IMR-90 (cell line): Measurements from ENCODE around the gene SEMA5A. TPM values are rescaled to one million over a fixed set of nuclear protein-coding genes. Genes with fewer than 3 reads are reported as not detected.

Experiments
- ATAC-seq: fragments of 200-7000 bp; cut with Tn5 transposase; 2 replicates; pipeline ENCODE4 v1.9.1; 2020; ENCODE audit warnings: low read depth, mild to moderate bottlenecking, moderate library complexity
- BruUV-seq: library from RNA; stranded (reverse); fragments of 400-500 nt; replicated peaks from 2 replicates; lab custom pipeline; 2021; lab: Mats Ljungman, UMichigan
- CTCF ChIA-PET: fragments of 300-600 bp; formaldehyde crosslinking; extraction: SDS; loops from one replicate; lab custom pipeline; 2021; ENCODE audit warnings: antibody characterized with exemption; lab: Yijun Ruan, JAX
- POLR2A ChIA-PET: fragments of 300-600 bp; sonication (Branson Sonifier 250); formaldehyde crosslinking; loops from one replicate; lab custom pipeline; 2022; ENCODE audit warnings: antibody characterized with exemption; ENCODE audit not compliant: unreplicated experiment; lab: Charles Lee
- DNase-seq: peaks from one replicate; pipeline ENCODE4 v3.0.0; 2013
- H2AFZ ChIP-seq: replicated peaks from 2 replicates; pipeline ENCODE3; 2013; ENCODE audit warnings: low read length, mild to moderate bottlenecking; ENCODE audit not compliant: poor library complexity
- H2AK5ac ChIP-seq: 2 replicates; pipeline ENCODE4 v1.6.1; 2013; ENCODE audit warnings: low read depth, low read length, inconsistent platforms
- H2AK9ac ChIP-seq: replicated peaks from 2 replicates; pipeline ENCODE3; 2013; ENCODE audit warnings: mild to moderate bottlenecking, low read depth, low read length, moderate library complexity; ENCODE audit not compliant: poor library complexity
- H2BK120ac ChIP-seq: 2 replicates; pipeline ENCODE4 v1.6.1; 2013; ENCODE audit warnings: low read depth, low read length, inconsistent platforms
- H2BK15ac ChIP-seq: 3 replicates; pipeline ENCODE4 v1.6.1; 2013; ENCODE audit warnings: low read depth, low read length, inconsistent platforms
- H2BK20ac ChIP-seq: 2 replicates; pipeline ENCODE4 v1.6.1; 2013; ENCODE audit warnings: low read depth, mild to moderate bottlenecking, inconsistent platforms, low read length, moderate library complexity
- H2BK5ac ChIP-seq: 2 replicates; pipeline ENCODE4 v1.6.1; 2013; ENCODE audit warnings: mild to moderate bottlenecking, low read depth, low read length, inconsistent platforms; ENCODE audit not compliant: poor library complexity, severe bottlenecking
- H3K14ac ChIP-seq: replicated peaks from 2 replicates; pipeline ENCODE4 v1.6.1; 2013; ENCODE audit warnings: low read depth, low read length, inconsistent platforms
- H3K18ac ChIP-seq: 2 replicates; pipeline ENCODE4 v1.6.1; 2013; ENCODE audit warnings: low read depth, low read length, control low read depth
- H3K23ac ChIP-seq: 2 replicates; pipeline ENCODE4 v1.6.1; 2013; ENCODE audit warnings: low read depth, low read length, inconsistent platforms
- H3K27ac ChIP-seq: 2 replicates; pipeline ENCODE4 v1.5.1; 2013; ENCODE audit warnings: mild to moderate bottlenecking, control low read depth, low read length; ENCODE audit not compliant: insufficient read depth
- H3K27me3 ChIP-seq: 2 replicates; pipeline ENCODE4 v1.6.1; 2013; ENCODE audit warnings: low read length; ENCODE audit not compliant: control insufficient read depth, insufficient read depth
- H3K36me3 ChIP-seq: 2 replicates; pipeline ENCODE4 v1.6.1; 2013; ENCODE audit warnings: low read length, mixed read lengths; ENCODE audit not compliant: control insufficient read depth, insufficient read depth
- H3K4ac ChIP-seq: 2 replicates; pipeline ENCODE4 v1.6.1; 2013; ENCODE audit warnings: low read depth, low read length, inconsistent platforms
- H3K4me1 ChIP-seq: 2 replicates; pipeline ENCODE4 v1.6.1; 2013; ENCODE audit warnings: low read length, mixed read lengths; ENCODE audit not compliant: control insufficient read depth, insufficient read depth
- H3K4me2 ChIP-seq: 2 replicates; pipeline ENCODE4 v1.6.1; 2013; ENCODE audit warnings: low read depth, mild to moderate bottlenecking, control low read depth, low read length, moderate library complexity
- H3K4me3 ChIP-seq: 2 replicates; pipeline ENCODE4 v1.5.1; 2013; ENCODE audit warnings: low read depth, mild to moderate bottlenecking, control low read depth, low read length, moderate library complexity; ENCODE audit not compliant: insufficient read depth
- H3K56ac ChIP-seq: 2 replicates; pipeline ENCODE4 v1.6.1; 2013; ENCODE audit warnings: low read length, inconsistent platforms; ENCODE audit not compliant: insufficient read depth; ENCODE audit errors: extremely low read depth
- H3K79me1 ChIP-seq, 2 experiments: 2 replicates each; pipeline ENCODE4 v1.6.1; 2013; ENCODE audit warnings: low read length in 2 of 2, inconsistent platforms in 1 of 2, low read depth in 1 of 2
- H3K9ac ChIP-seq: 2 replicates; pipeline ENCODE4 v1.6.1; 2013; ENCODE audit warnings: low read depth, low read length, control low read depth
- H3K9me1 ChIP-seq: 2 replicates; pipeline ENCODE4 v1.6.1; 2013; ENCODE audit warnings: low read length, inconsistent platforms; ENCODE audit not compliant: insufficient read depth
- H3K9me3 ChIP-seq: 2 replicates; pipeline ENCODE4 v1.6.1; 2013; ENCODE audit warnings: low read length; ENCODE audit not compliant: control insufficient read depth, insufficient read depth
- H4K20me1 ChIP-seq: 2 replicates; pipeline ENCODE4 v1.6.1; 2013; ENCODE audit warnings: low read length, inconsistent platforms; ENCODE audit not compliant: insufficient read depth
- H4K5ac ChIP-seq: 2 replicates; pipeline ENCODE4 v1.6.1; 2013; ENCODE audit warnings: mild to moderate bottlenecking, low read depth, low read length, control low read depth
- H4K8ac ChIP-seq, 2 experiments: 2 replicates each; pipeline ENCODE4 v1.6.1; 2013; ENCODE audit warnings: low read depth in 2 of 2, low read length in 2 of 2, control low read depth in 1 of 2, inconsistent platforms in 1 of 2
- H4K91ac ChIP-seq: 2 replicates; pipeline ENCODE4 v1.6.1; 2013; ENCODE audit warnings: low read depth, low read length, inconsistent platforms; ENCODE audit not compliant: insufficient read depth
- BHLHE40 ChIP-seq: fragments of 150-350 bp; IDR thresholded peaks from 2 replicates; pipeline ENCODE4 v1.6.1; 2016; ENCODE audit warnings: mild to moderate bottlenecking, low read depth, low read length
- CHD1 ChIP-seq: IDR thresholded peaks from 2 replicates; pipeline ENCODE4 v1.6.1; 2012; ENCODE audit warnings: low read depth, low read length, improper control_type of control experiment
- MAFK ChIP-seq: IDR thresholded peaks from 2 replicates; pipeline ENCODE4 v1.6.1; 2012; ENCODE audit warnings: low read depth, low read length, improper control_type of control experiment
- MAZ ChIP-seq: IDR thresholded peaks from 2 replicates; pipeline ENCODE4 v1.6.1; 2012; ENCODE audit warnings: low read depth, mild to moderate bottlenecking, low read length, improper control_type of control experiment, moderate library complexity, borderline replicate concordance
- MXI1 ChIP-seq: IDR thresholded peaks from 2 replicates; pipeline ENCODE4 v1.6.1; 2012; ENCODE audit warnings: low read depth, mild to moderate bottlenecking, low read length, moderate library complexity, borderline replicate concordance
- NFE2L2 ChIP-seq: fragments of 150-350 bp; IDR thresholded peaks from 2 replicates; pipeline ENCODE4 v1.6.1; 2016; ENCODE audit warnings: low read depth, mild to moderate bottlenecking, low read length
- POLR2A ChIP-seq: IDR thresholded peaks from 2 replicates; pipeline ENCODE4 v1.6.1; 2012; ENCODE audit warnings: mild to moderate bottlenecking, low read depth, low read length
- RAD21 ChIP-seq: IDR thresholded peaks from 2 replicates; pipeline ENCODE4 v1.6.1; 2012; ENCODE audit warnings: low read length, improper control_type of control experiment
- RCOR1 ChIP-seq: IDR thresholded peaks from 2 replicates; pipeline ENCODE4 v1.6.1; 2012; ENCODE audit warnings: mild to moderate bottlenecking, low read length, improper control_type of control experiment; ENCODE audit not compliant: insufficient replicate concordance
- RFX5 ChIP-seq: IDR thresholded peaks from 2 replicates; pipeline ENCODE4 v1.8.0; 2012; ENCODE audit warnings: low read depth, mild to moderate bottlenecking, low read length, moderate library complexity
- SMC3 ChIP-seq: fragments of 150-350 bp; IDR thresholded peaks from 2 replicates; pipeline ENCODE4 v1.6.1; 2016; ENCODE audit warnings: low read depth, mild to moderate bottlenecking, antibody characterized with exemption, low read length, moderate library complexity
- WGBS, 2 experiments: methylation state at CpG; one replicate each; pipeline versions ENCODE4 v1.1.5 to v1.1.7; 2013; ENCODE audit warnings: missing lambda C conversion rate in 2 of 2; ENCODE audit not compliant: insufficient read length in 1 of 2; ENCODE audit errors: extremely low coverage in 2 of 2; 5-methylcytosine and 5-hydroxymethylcytosine counted together
- dilution Hi-C: fragments of 300-500 bp; cut with HindIII; formaldehyde crosslinking; loops from one replicate; pipeline ENCODE4 v1.14.3; 2018; ENCODE audit warnings: low sequenced_read_pairs; ENCODE audit not compliant: unreplicated experiment
- in situ Hi-C: fragments of 300-500 bp; cut with MboI; formaldehyde crosslinking; loops from 3 replicates; pipeline ENCODE4 v1.14.3; 2019; ENCODE audit warnings: low sequenced_read_pairs, inconsistent platforms, mixed read lengths
- intact Hi-C: fragments of 100-400 bp; cut with micrococcal nuclease; formaldehyde crosslinking; loops from 2 replicates; pipeline ENCODE4 v1.10.0; 2022
- polyA plus RNA-seq, 3 experiments: library from polyadenylated mRNA; depleted of rRNA; stranded (reverse); fragments of >200 nt; gene quantifications; 2 replicates each; pipeline ENCODE4 v1.2.3, GENCODE V29; 2012; ENCODE audit warnings: low replicate concordance in 1 of 3
- total RNA-seq: library from RNA; depleted of rRNA; stranded (reverse); fragments of >200 nt; gene quantifications from 2 replicates; pipeline ENCODE4 v1.2.3, GENCODE V29; 2012
- TF ChIP-seq, protein P1 (sequence below): conservative IDR thresholded peaks from 2 replicates; pipeline ENCODE4 v1.5.1; 2012; ENCODE audit warnings: mild to moderate bottlenecking, low read depth, low read length, improper control_type of control experiment
- TF ChIP-seq, protein P2 (sequence below): fragments of 150-350 bp; IDR thresholded peaks from 2 replicates; pipeline ENCODE4 v1.6.1; 2017; ENCODE audit warnings: mild to moderate bottlenecking, antibody characterized with exemption, low read length, low read depth
- TF ChIP-seq, protein P3 (sequence below): fragments of 150-350 bp; IDR thresholded peaks from 2 replicates; pipeline ENCODE4 v1.6.1; 2016; ENCODE audit warnings: low read depth, mild to moderate bottlenecking, low read length, moderate library complexity, borderline replicate concordance

The SEMA5A gene
- total and polyA plus RNA-seq, 2 of the 4 experiments (the other 2 are of a cell fraction) = 8.2 to 9.9 TPM

DNA sequence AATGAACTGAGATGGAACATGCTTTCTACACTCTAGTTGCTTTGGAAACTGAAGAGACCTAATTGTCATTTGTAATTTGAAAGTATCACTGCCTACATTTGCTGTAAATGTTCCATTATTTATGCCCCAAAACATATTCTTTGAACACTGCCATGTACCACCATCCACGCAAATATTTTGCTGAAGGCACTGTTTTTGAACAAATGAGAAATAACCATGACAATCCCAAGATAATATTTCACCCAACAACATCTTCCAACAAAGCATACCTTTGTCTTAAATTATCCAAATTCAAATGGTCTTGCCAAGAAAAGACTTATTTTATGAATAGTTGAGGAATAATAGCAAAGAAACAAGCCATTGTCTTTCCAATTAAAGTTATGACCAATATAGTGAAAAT is 356.2 kb downstream of the SEMA5A start:
- no peak overlapping the region for H3K4me2 ChIP-seq
- no peaks in the 10 kb centered on the region for H4K20me1 ChIP-seq
- H4K5ac ChIP-seq = no peak overlapping the region
- H3K36me3 ChIP-seq = no peaks in the 10 kb centered on the region
- no peak overlapping the region for H2AK9ac ChIP-seq
- no peaks in the 10 kb centered on the region for H3K27me3 ChIP-seq
- 83% methylated on average over 1 of the region's 1 CpG; no CpG with 5 or more reads in 1 of the 2 experiments for WGBS, 2 experiments
- peak overlapping the region; percentile 48 for H3K4ac ChIP-seq
- intact Hi-C loops (no loop called here), in situ Hi-C loops (no loop called here), dilution Hi-C loops (no loop called here)
- peak overlapping the region; percentile 73 for H2BK20ac ChIP-seq
- peak overlapping the region; percentile 66 for H2BK120ac ChIP-seq
- no peak overlapping the region; a peak in 1 of 4 replicates for H4K8ac ChIP-seq
- H3K18ac ChIP-seq = peak overlapping the region; percentile 24; the same call in 1 of the 2 replicates
- H3K23ac ChIP-seq = 0 out of 2 replicates have a peak overlapping the region, but pooled peaks have one; percentile 20
- H3K4me1 ChIP-seq = peaks cover 7% of the 10 kb centered on the region
- peak overlapping the region; percentile 85; the same call in 1 of the 2 replicates for H2AK5ac ChIP-seq
- peaks cover 18% of the 10 kb centered on the region for H3K9me1 ChIP-seq
- H3K56ac ChIP-seq = no peak overlapping the region
- BruUV-seq = no TSS peak
- ChIA-PET POLR2A (no interaction called here), CTCF (interaction anchor here (0.6 kb wide), 1 partner anchor 83 kb away, joined by 3 read pairs; no protein-coding TSS in a partner anchor)
- ATAC-seq = no peak
- no peak for DNase-seq
- H2BK15ac ChIP-seq = peak overlapping the region; percentile 84; the same call in 1 of the 3 replicates
- no peak overlapping the region for H3K27ac ChIP-seq
- H3K4me3 ChIP-seq = no peak overlapping the region
- H3K9me3 ChIP-seq = no peaks in the 10 kb centered on the region
- H4K91ac ChIP-seq = no peak overlapping the region
- peaks cover 5 to 21% of the 10 kb centered on the region in 2 experiments; a peak in 3 of 4 replicates for H3K79me1 ChIP-seq
- TF ChIP-seq POLR2A = no peak
- TF ChIP-seq NFE2L2 = no peak
- TF ChIP-seq BHLHE40 = no peak
- no peak for TF ChIP-seq MAFK
- TF ChIP-seq, protein P1, sequence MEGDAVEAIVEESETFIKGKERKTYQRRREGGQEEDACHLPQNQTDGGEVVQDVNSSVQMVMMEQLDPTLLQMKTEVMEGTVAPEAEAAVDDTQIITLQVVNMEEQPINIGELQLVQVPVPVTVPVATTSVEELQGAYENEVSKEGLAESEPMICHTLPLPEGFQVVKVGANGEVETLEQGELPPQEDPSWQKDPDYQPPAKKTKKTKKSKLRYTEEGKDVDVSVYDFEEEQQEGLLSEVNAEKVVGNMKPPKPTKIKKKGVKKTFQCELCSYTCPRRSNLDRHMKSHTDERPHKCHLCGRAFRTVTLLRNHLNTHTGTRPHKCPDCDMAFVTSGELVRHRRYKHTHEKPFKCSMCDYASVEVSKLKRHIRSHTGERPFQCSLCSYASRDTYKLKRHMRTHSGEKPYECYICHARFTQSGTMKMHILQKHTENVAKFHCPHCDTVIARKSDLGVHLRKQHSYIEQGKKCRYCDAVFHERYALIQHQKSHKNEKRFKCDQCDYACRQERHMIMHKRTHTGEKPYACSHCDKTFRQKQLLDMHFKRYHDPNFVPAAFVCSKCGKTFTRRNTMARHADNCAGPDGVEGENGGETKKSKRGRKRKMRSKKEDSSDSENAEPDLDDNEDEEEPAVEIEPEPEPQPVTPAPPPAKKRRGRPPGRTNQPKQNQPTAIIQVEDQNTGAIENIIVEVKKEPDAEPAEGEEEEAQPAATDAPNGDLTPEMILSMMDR = no peak
- TF ChIP-seq MAZ = no peak
- no peak for TF ChIP-seq SMC3
- TF ChIP-seq RFX5 = no peak
- no peak for TF ChIP-seq MXI1
- TF ChIP-seq CHD1 = no peak
- TF ChIP-seq, protein P2, sequence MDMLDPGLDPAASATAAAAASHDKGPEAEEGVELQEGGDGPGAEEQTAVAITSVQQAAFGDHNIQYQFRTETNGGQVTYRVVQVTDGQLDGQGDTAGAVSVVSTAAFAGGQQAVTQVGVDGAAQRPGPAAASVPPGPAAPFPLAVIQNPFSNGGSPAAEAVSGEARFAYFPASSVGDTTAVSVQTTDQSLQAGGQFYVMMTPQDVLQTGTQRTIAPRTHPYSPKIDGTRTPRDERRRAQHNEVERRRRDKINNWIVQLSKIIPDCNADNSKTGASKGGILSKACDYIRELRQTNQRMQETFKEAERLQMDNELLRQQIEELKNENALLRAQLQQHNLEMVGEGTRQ = no peak
- TF ChIP-seq, protein P3, sequence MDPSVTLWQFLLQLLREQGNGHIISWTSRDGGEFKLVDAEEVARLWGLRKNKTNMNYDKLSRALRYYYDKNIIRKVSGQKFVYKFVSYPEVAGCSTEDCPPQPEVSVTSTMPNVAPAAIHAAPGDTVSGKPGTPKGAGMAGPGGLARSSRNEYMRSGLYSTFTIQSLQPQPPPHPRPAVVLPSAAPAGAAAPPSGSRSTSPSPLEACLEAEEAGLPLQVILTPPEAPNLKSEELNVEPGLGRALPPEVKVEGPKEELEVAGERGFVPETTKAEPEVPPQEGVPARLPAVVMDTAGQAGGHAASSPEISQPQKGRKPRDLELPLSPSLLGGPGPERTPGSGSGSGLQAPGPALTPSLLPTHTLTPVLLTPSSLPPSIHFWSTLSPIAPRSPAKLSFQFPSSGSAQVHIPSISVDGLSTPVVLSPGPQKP = no peak
- no peak for TF ChIP-seq RAD21
- no peak for TF ChIP-seq RCOR1
- H3K9ac ChIP-seq = no peak overlapping the region
- H3K14ac ChIP-seq = peak overlapping the region; percentile 56; the same call in 1 of the 2 replicates
- no peak overlapping the region for H2AFZ ChIP-seq
- H2BK5ac ChIP-seq = no peak overlapping the region
